Urinary bladder (tissue), 4 donors: ENCODE data around the gene AKNA. TPM values are rescaled to one million over a fixed set of nuclear protein-coding genes. Genes with fewer than 3 reads are reported as not detected.
A peak's percentile ranks its signal among the peaks of the same experiment; 100 is the strongest.

Source experiments
- DNase-seq: peaks from one replicate; pipeline ENCODE4 v3.0.0-alpha.2; 2015; ENCODE audit errors: extremely low spot score
- H3K27ac ChIP-seq: one replicate; pipeline ENCODE4 v1.5.1; 2013; ENCODE audit warnings: low read depth, mild to moderate bottlenecking, moderate library complexity
- H3K36me3 ChIP-seq: one replicate; pipeline ENCODE4 v1.6.1; 2013; ENCODE audit warnings: mild to moderate bottlenecking, moderate library complexity; ENCODE audit not compliant: insufficient read depth
- H3K4me1 ChIP-seq: one replicate; pipeline ENCODE4 v1.6.1; 2013; ENCODE audit warnings: mild to moderate bottlenecking, moderate library complexity; ENCODE audit not compliant: insufficient read depth
- H3K4me3 ChIP-seq: one replicate; pipeline ENCODE4 v1.5.1; 2013; ENCODE audit warnings: low read depth, low read length
- WGBS: extraction: QIAGEN DNeasy Blood & Tissue Kit; methylation state at CpG from one replicate; pipeline ENCODE4 v1.1.7; 2013; 5-methylcytosine and 5-hydroxymethylcytosine counted together
- polyA plus RNA-seq: library from polyadenylated mRNA; stranded (reverse); fragments of 200-250 nt; gene quantifications from one replicate; pipeline ENCODE4 v1.2.3, GENCODE V29; 2013
- total RNA-seq: library from RNA; depleted of rRNA; stranded (reverse); fragments of >200 nt; gene quantifications from one replicate; pipeline ENCODE4 v1.2.3, GENCODE V29; 2014
- donor health status: healthy with polysubstance abuse.
- donor health status: healthy.

Gene AKNA
- total and polyA plus RNA-seq, 2 donors, result 21.2 to 25.5 TPM

- no peak for DNase-seq
- no peaks in the 10 kb centered on the region for H3K4me1 ChIP-seq
- no peak overlapping the region for H3K4me3 ChIP-seq
- H3K36me3 ChIP-seq, result peaks cover under 1% of the 10 kb centered on the region
- WGBS, result 78% methylated on average over 7 of the region's 7 CpGs
- H3K27ac ChIP-seq, result peak overlapping the region; percentile 51
Observed at GRCh38 chr9:114384836-114385396, 2.9 kb downstream of the AKNA start.

GRCh38 chr9:114384341-114384740 lies 3.4 kb downstream of the AKNA start:
- no peak for DNase-seq
- Histone ChIP-seq H3K36me3 (peaks cover 2% of the 10 kb centered on the region), H3K4me3 (no peak overlapping the region), H3K4me1 (no peaks in the 10 kb centered on the region), H3K27ac (no peak overlapping the region)
- WGBS, result 52% methylated on average over 1 of the region's 1 CpG

- Histone ChIP-seq H3K4me3 (no peak overlapping the region), H3K27ac (peak overlapping the region; percentile 78), H3K36me3 (peaks cover 2% of the 10 kb centered on the region), H3K4me1 (no peaks in the 10 kb centered on the region)
- 39% methylated on average over 8 of the region's 8 CpGs for WGBS
- DNase-seq, result no peak
Observed at GRCh38 chr9:114383521-114384231, 4.1 kb downstream of the AKNA start.

- Histone ChIP-seq H3K36me3 (peaks cover 2% of the 10 kb centered on the region), H3K4me1 (no peaks in the 10 kb centered on the region), H3K4me3 (no peak overlapping the region), H3K27ac (peak overlapping the region; percentile 78)
- 35% methylated on average over 17 of the region's 17 CpGs for WGBS
- no peak for DNase-seq
Observed at GRCh38 chr9:114382699-114383520, 4.9 kb downstream of the AKNA start.

GRCh38 chr9:114378883-114379282 lies 8.9 kb downstream of the AKNA start:
- Histone ChIP-seq H3K27ac (no peak overlapping the region), H3K36me3 (peaks cover 5% of the 10 kb centered on the region), H3K4me3 (no peak overlapping the region), H3K4me1 (no peaks in the 10 kb centered on the region)
- DNase-seq, result no peak
- WGBS, result 97% methylated on average over 5 of the region's 5 CpGs

GRCh38 chr9:114378016-114378415 lies 9.8 kb downstream of the AKNA start:
- 90% methylated on average over 8 of the region's 8 CpGs for WGBS
- peaks cover 7% of the 10 kb centered on the region for H3K36me3 ChIP-seq
- no peaks in the 10 kb centered on the region for H3K4me1 ChIP-seq
- DNase-seq, result no peak
- no peak overlapping the region for H3K27ac ChIP-seq
- H3K4me3 ChIP-seq, result no peak overlapping the region

- H3K36me3 ChIP-seq, result peaks cover 7% of the 10 kb centered on the region
Observed at GRCh38 chr9:114376586-114377445, 11.0 kb downstream of the AKNA start.

GRCh38 chr9:114375386-114376175 lies 12.2 kb downstream of the AKNA start:
- DNase-seq, result no peak
- Histone ChIP-seq H3K4me3 (no peak overlapping the region), H3K27ac (no peak overlapping the region), H3K4me1 (no peaks in the 10 kb centered on the region), H3K36me3 (peaks cover 7% of the 10 kb centered on the region)
- WGBS, result 84% methylated on average over 9 of the region's 9 CpGs

More at GRCh38 chr9:114376586-114377445, 11.0 kb downstream of the AKNA start:
- no peaks in the 10 kb centered on the region for H3K4me1 ChIP-seq
- H3K27ac ChIP-seq, result no peak overlapping the region
- WGBS, result 93% methylated on average over 19 of the region's 19 CpGs
- H3K4me3 ChIP-seq, result no peak overlapping the region
- DNase-seq, result no peak

- WGBS, result 78% methylated on average over 9 of the region's 9 CpGs
- H3K4me3 ChIP-seq, result no peak overlapping the region
- H3K36me3 ChIP-seq, result peaks cover 7% of the 10 kb centered on the region
- DNase-seq, result no peak
- H3K27ac ChIP-seq, result no peak overlapping the region
- H3K4me1 ChIP-seq, result no peaks in the 10 kb centered on the region
Observed at GRCh38 chr9:114374936-114375335, 12.8 kb downstream of the AKNA start.

- no peaks in the 10 kb centered on the region for H3K4me1 ChIP-seq
- peaks cover 5% of the 10 kb centered on the region for H3K36me3 ChIP-seq
- H3K4me3 ChIP-seq, result no peak overlapping the region
- DNase-seq, result no peak
- WGBS, result 90% methylated on average over 16 of the region's 16 CpGs
- H3K27ac ChIP-seq, result no peak overlapping the region
Observed at GRCh38 chr9:114373960-114374730, 13.6 kb downstream of the AKNA start.

GRCh38 chr9:114372921-114373448 lies 14.8 kb downstream of the AKNA start:
- no peak overlapping the region for H3K27ac ChIP-seq
- H3K36me3 ChIP-seq, result peaks cover 5% of the 10 kb centered on the region
- WGBS, result 68% methylated on average over 9 of the region's 9 CpGs
- no peaks in the 10 kb centered on the region for H3K4me1 ChIP-seq
- no peak overlapping the region for H3K4me3 ChIP-seq
- DNase-seq, result no peak
